IPS-20b (cell line): ENCODE data around the gene SUSD2.

Experiments used
- H3K27ac ChIP-seq: one replicate; pipeline ENCODE4 v1.5.1; 2013; ENCODE audit warnings: low read length
- H3K27me3 ChIP-seq: 2 replicates; pipeline ENCODE4 v1.6.1; 2013; ENCODE audit warnings: mild to moderate bottlenecking, low read length, inconsistent platforms; ENCODE audit not compliant: insufficient read depth
- H3K36me3 ChIP-seq: 2 replicates; pipeline ENCODE4 v1.6.1; 2013; ENCODE audit warnings: low read depth, mild to moderate bottlenecking, inconsistent platforms, low read length, moderate library complexity; ENCODE audit not compliant: insufficient read depth
- H3K4me1 ChIP-seq: 2 replicates; pipeline ENCODE4 v1.6.1; 2013; ENCODE audit warnings: mild to moderate bottlenecking, control low read depth, inconsistent platforms, low read length, moderate library complexity; ENCODE audit not compliant: insufficient read depth
- H3K4me3 ChIP-seq: 2 replicates; pipeline ENCODE4 v1.5.1; 2013; ENCODE audit warnings: mild to moderate bottlenecking, low read length, inconsistent platforms
- H3K9ac ChIP-seq: 2 replicates; pipeline ENCODE4 v1.6.1; 2013; ENCODE audit warnings: low read depth, mild to moderate bottlenecking, inconsistent platforms, low read length, moderate library complexity
- H3K9me3 ChIP-seq: 2 replicates; pipeline ENCODE4 v1.6.1; 2013; ENCODE audit warnings: mild to moderate bottlenecking, low read depth, low read length, inconsistent platforms; ENCODE audit not compliant: insufficient read depth

SUSD2 gene

GRCh38 chr22:24155627-24156140, 25.6 kb upstream of the SUSD2 start:
- peak overlapping the region; percentile 75 for H3K4me3 ChIP-seq
- peaks cover 8% of the 10 kb centered on the region; the same call in 1 of the 2 replicates for H3K4me1 ChIP-seq
- H3K9ac ChIP-seq: no peak overlapping the region; the same call in 1 of the 2 replicates
- H3K27ac ChIP-seq: no peak overlapping the region
- no peaks in the 10 kb centered on the region for H3K9me3 ChIP-seq
- H3K27me3 ChIP-seq: peaks cover 21% of the 10 kb centered on the region
- H3K36me3 ChIP-seq: no peaks in the 10 kb centered on the region

- no peaks in the 10 kb centered on the region; the same call in 1 of the 2 replicates for H3K36me3 ChIP-seq
- peak overlapping the region; percentile 75 for H3K4me3 ChIP-seq
- H3K4me1 ChIP-seq: peaks cover 8% of the 10 kb centered on the region; the same call in 1 of the 2 replicates
- peak overlapping the region; percentile 23; the same call in 1 of the 2 replicates for H3K9ac ChIP-seq
- peaks cover 21% of the 10 kb centered on the region for H3K27me3 ChIP-seq
- H3K9me3 ChIP-seq: no peaks in the 10 kb centered on the region
- no peak overlapping the region for H3K27ac ChIP-seq
Observed at GRCh38 chr22:24156141-24156912, 25.0 kb upstream of the SUSD2 start.

GRCh38 chr22:24156913-24157821, 24.1 kb upstream of the SUSD2 start:
- no peaks in the 10 kb centered on the region; the same call in 1 of the 2 replicates for H3K36me3 ChIP-seq
- no peaks in the 10 kb centered on the region for H3K9me3 ChIP-seq
- H3K9ac ChIP-seq: peak overlapping the region; percentile 47; the same call in 1 of the 2 replicates
- H3K27me3 ChIP-seq: peaks cover 21% of the 10 kb centered on the region
- peak overlapping the region; percentile 20 for H3K27ac ChIP-seq
- peaks cover 8% of the 10 kb centered on the region; the same call in 1 of the 2 replicates for H3K4me1 ChIP-seq
- peak overlapping the region; percentile 75 for H3K4me3 ChIP-seq

- H3K4me3 ChIP-seq: no peak overlapping the region; the same call in 1 of the 2 replicates
- peak overlapping the region; percentile 47; the same call in 1 of the 2 replicates for H3K9ac ChIP-seq
- H3K27ac ChIP-seq: no peak overlapping the region
- peaks cover 21% of the 10 kb centered on the region for H3K27me3 ChIP-seq
- peaks cover 8% of the 10 kb centered on the region; the same call in 1 of the 2 replicates for H3K4me1 ChIP-seq
- no peaks in the 10 kb centered on the region; the same call in 1 of the 2 replicates for H3K36me3 ChIP-seq
- no peaks in the 10 kb centered on the region for H3K9me3 ChIP-seq
Observed at GRCh38 chr22:24157822-24158135, 23.5 kb upstream of the SUSD2 start.

GRCh38 chr22:24159650-24160049, 21.6 kb upstream of the SUSD2 start:
- H3K4me3 ChIP-seq: no peak overlapping the region
- H3K9ac ChIP-seq: no peak overlapping the region
- H3K27ac ChIP-seq: no peak overlapping the region
- H3K4me1 ChIP-seq: peaks cover 8% of the 10 kb centered on the region; the same call in 1 of the 2 replicates
- no peaks in the 10 kb centered on the region for H3K9me3 ChIP-seq
- H3K36me3 ChIP-seq: peaks cover 7% of the 10 kb centered on the region
- H3K27me3 ChIP-seq: peaks cover 12% of the 10 kb centered on the region

GRCh38 chr22:24160546-24160945, 20.7 kb upstream of the SUSD2 start:
- H3K27ac ChIP-seq: no peak overlapping the region
- H3K36me3 ChIP-seq: peaks cover 16% of the 10 kb centered on the region

GRCh38 chr22:24161485-24161884, 19.8 kb upstream of the SUSD2 start:
- Histone ChIP-seq H3K27ac (no peak overlapping the region), H3K9ac (no peak overlapping the region), H3K9me3 (no peaks in the 10 kb centered on the region), H3K4me1 (peaks cover 8% of the 10 kb centered on the region; the same call in 1 of the 2 replicates), H3K36me3 (peaks cover 19% of the 10 kb centered on the region), H3K4me3 (no peak overlapping the region), H3K27me3 (no peaks in the 10 kb centered on the region)

More at GRCh38 chr22:24160546-24160945, 20.7 kb upstream of the SUSD2 start:
- Histone ChIP-seq H3K27me3 (peaks cover 3% of the 10 kb centered on the region), H3K9me3 (no peaks in the 10 kb centered on the region), H3K4me1 (peaks cover 8% of the 10 kb centered on the region; the same call in 1 of the 2 replicates), H3K4me3 (no peak overlapping the region), H3K9ac (no peak overlapping the region)

GRCh38 chr22:24161909-24162308, 19.4 kb upstream of the SUSD2 start:
- H3K9me3 ChIP-seq: no peaks in the 10 kb centered on the region
- H3K36me3 ChIP-seq: peaks cover 19% of the 10 kb centered on the region
- no peaks in the 10 kb centered on the region for H3K27me3 ChIP-seq
- H3K4me1 ChIP-seq: peaks cover 8% of the 10 kb centered on the region; the same call in 1 of the 2 replicates
- no peak overlapping the region for H3K27ac ChIP-seq
- no peak overlapping the region for H3K4me3 ChIP-seq
- H3K9ac ChIP-seq: no peak overlapping the region

- Histone ChIP-seq H3K9ac (no peak overlapping the region), H3K27me3 (no peaks in the 10 kb centered on the region), H3K36me3 (peaks cover 22% of the 10 kb centered on the region), H3K4me3 (no peak overlapping the region), H3K4me1 (peaks cover 4% of the 10 kb centered on the region; the same call in 1 of the 2 replicates), H3K27ac (no peak overlapping the region), H3K9me3 (no peaks in the 10 kb centered on the region)
Observed at GRCh38 chr22:24162436-24162835, 18.9 kb upstream of the SUSD2 start.

- H3K9me3 ChIP-seq: no peaks in the 10 kb centered on the region
- no peak overlapping the region for H3K27ac ChIP-seq
- H3K4me3 ChIP-seq: no peak overlapping the region
- H3K9ac ChIP-seq: no peak overlapping the region
- no peaks in the 10 kb centered on the region for H3K27me3 ChIP-seq
- H3K36me3 ChIP-seq: peaks cover 29% of the 10 kb centered on the region
- no peaks in the 10 kb centered on the region for H3K4me1 ChIP-seq
Observed at GRCh38 chr22:24164243-24164642, 17.0 kb upstream of the SUSD2 start.

GRCh38 chr22:24164940-24165339, 16.3 kb upstream of the SUSD2 start:
- H3K27ac ChIP-seq: no peak overlapping the region
- no peaks in the 10 kb centered on the region for H3K27me3 ChIP-seq
- H3K9me3 ChIP-seq: no peaks in the 10 kb centered on the region
- no peak overlapping the region for H3K9ac ChIP-seq
- no peaks in the 10 kb centered on the region for H3K4me1 ChIP-seq
- no peak overlapping the region for H3K4me3 ChIP-seq
- H3K36me3 ChIP-seq: peaks cover 32% of the 10 kb centered on the region
